ENCODE data around the gene MED16. TPM values are rescaled to one million over a fixed set of nuclear protein-coding genes. Genes with fewer than 3 reads are reported as not detected.

The MED16 gene
- total and polyA plus RNA-seq, 2 of the 13 experiments (the other 11 are each of a cell fraction or from before 2014, with no cell fraction given): 13.3 to 14.8 TPM

DNA sequence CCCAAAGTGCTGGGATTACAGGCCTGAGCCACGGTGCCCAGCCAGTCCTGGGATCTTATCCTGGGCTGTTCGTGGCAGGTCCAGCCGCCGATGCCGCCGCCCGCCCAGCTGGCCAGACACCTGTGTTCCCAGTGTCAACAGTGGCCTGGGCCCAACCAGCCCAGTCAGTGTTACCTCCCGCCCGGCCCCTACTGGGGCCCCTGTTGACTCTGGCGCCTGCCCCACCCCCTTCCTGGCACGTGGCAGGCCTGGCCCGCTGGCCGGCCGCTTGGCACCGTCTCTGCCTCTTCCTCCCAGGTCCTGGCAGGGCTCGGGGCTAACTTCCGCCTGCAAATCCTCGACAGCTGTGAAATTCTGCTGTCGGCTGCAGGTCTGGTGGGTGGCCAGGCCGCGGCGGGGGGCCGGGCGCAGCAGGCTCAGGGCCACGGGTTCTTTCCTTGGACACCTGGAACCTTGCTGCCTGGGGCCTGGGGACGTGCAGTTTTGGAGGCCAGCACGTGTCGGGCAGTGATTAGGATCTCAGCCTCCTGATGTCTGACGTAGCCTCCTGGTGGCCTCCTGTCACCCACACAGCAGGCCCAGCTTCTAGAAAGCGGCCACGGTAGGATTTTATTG is 42.0 kb upstream of the MED16 start (continued):
- TF ChIP-seq, protein P1, sequence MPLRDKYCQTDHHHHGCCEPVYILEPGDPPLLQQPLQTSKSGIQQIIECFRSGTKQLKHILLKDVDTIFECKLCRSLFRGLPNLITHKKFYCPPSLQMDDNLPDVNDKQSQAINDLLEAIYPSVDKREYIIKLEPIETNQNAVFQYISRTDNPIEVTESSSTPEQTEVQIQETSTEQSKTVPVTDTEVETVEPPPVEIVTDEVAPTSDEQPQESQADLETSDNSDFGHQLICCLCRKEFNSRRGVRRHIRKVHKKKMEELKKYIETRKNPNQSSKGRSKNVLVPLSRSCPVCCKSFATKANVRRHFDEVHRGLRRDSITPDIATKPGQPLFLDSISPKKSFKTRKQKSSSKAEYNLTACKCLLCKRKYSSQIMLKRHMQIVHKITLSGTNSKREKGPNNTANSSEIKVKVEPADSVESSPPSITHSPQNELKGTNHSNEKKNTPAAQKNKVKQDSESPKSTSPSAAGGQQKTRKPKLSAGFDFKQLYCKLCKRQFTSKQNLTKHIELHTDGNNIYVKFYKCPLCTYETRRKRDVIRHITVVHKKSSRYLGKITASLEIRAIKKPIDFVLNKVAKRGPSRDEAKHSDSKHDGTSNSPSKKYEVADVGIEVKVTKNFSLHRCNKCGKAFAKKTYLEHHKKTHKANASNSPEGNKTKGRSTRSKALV (CRISPR knock-in tag; IDR thresholded peaks at IDR 0.05): peak; percentile 82; the same call in 1 of the 2 replicates
- TF ChIP-seq ARID2 (CRISPR knock-in tag; IDR thresholded peaks at IDR 0.05; ENCODE audit: borderline replicate concordance) (peak; percentile 83), ZNF775 (CRISPR knock-in tag; IDR thresholded peaks at IDR 0.05; ENCODE audit: borderline replicate concordance) (no peak), SAFB2 (CRISPR knock-in tag; IDR thresholded peaks at IDR 0.05; ENCODE audit: borderline replicate concordance, low read depth) (no peak; the same call in 1 of the 2 replicates), CBFB (CRISPR knock-in tag; IDR thresholded peaks at IDR 0.05) (peak; percentile 92), EED (CRISPR knock-in tag; IDR thresholded peaks at IDR 0.05) (no peak), PAF1 (CRISPR knock-in tag; IDR thresholded peaks at IDR 0.05) (no peak), HNF4G (IDR thresholded peaks at IDR 0.05; ENCODE audit: borderline replicate concordance, low read depth, low read length) (peak; percentile 70; the same call in 1 of the 2 replicates), HNF4G (CRISPR knock-in tag; IDR thresholded peaks at IDR 0.05; ENCODE audit: borderline replicate concordance, low read depth) (peak; percentile 55; the same call in 1 of the 2 replicates), PCBP2 (optimal IDR thresholded peaks at IDR 0.05; ENCODE audit: low read depth, low read length, poor library complexity, severe bottlenecking) (no peak), ZBTB42 (CRISPR knock-in tag; IDR thresholded peaks at IDR 0.05) (no peak), ZNF619 (CRISPR knock-in tag; IDR thresholded peaks at IDR 0.05) (peak; percentile 78; the same call in 1 of the 2 replicates)
- TF ChIP-seq, protein P2, sequence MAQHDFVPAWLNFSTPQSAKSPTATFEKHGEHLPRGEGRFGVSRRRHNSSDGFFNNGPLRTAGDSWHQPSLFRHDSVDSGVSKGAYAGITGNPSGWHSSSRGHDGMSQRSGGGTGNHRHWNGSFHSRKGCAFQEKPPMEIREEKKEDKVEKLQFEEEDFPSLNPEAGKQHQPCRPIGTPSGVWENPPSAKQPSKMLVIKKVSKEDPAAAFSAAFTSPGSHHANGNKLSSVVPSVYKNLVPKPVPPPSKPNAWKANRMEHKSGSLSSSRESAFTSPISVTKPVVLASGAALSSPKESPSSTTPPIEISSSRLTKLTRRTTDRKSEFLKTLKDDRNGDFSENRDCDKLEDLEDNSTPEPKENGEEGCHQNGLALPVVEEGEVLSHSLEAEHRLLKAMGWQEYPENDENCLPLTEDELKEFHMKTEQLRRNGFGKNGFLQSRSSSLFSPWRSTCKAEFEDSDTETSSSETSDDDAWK (CRISPR knock-in tag; IDR thresholded peaks at IDR 0.05): no peak
- TF ChIP-seq, protein P3, sequence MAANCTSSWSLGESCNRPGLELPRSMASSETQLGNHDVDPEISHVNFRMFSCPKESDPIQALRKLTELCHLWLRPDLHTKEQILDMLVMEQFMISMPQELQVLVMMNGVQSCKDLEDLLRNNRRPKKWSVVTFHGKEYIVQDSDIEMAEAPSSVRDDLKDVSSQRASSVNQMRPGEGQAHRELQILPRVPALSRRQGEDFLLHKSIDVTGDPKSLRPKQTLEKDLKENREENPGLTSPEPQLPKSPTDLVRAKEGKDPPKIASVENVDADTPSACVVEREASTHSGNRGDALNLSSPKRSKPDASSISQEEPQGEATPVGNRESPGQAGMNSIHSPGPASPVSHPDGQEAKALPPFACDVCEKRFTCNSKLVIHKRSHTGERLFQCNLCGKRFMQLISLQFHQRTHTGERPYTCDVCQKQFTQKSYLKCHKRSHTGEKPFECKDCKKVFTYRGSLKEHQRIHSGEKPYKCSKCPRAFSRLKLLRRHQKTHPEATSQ (CRISPR knock-in tag; IDR thresholded peaks at IDR 0.05; ENCODE audit: borderline replicate concordance): 0 out of 2 replicates have a peak, but pooled peaks have one; percentile 79
- TF ChIP-seq, protein P4, sequence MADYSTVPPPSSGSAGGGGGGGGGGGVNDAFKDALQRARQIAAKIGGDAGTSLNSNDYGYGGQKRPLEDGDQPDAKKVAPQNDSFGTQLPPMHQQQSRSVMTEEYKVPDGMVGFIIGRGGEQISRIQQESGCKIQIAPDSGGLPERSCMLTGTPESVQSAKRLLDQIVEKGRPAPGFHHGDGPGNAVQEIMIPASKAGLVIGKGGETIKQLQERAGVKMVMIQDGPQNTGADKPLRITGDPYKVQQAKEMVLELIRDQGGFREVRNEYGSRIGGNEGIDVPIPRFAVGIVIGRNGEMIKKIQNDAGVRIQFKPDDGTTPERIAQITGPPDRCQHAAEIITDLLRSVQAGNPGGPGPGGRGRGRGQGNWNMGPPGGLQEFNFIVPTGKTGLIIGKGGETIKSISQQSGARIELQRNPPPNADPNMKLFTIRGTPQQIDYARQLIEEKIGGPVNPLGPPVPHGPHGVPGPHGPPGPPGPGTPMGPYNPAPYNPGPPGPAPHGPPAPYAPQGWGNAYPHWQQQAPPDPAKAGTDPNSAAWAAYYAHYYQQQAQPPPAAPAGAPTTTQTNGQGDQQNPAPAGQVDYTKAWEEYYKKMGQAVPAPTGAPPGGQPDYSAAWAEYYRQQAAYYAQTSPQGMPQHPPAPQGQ (CRISPR knock-in tag; IDR thresholded peaks at IDR 0.05; ENCODE audit: borderline replicate concordance): no peak
- TF ChIP-seq, protein P5, sequence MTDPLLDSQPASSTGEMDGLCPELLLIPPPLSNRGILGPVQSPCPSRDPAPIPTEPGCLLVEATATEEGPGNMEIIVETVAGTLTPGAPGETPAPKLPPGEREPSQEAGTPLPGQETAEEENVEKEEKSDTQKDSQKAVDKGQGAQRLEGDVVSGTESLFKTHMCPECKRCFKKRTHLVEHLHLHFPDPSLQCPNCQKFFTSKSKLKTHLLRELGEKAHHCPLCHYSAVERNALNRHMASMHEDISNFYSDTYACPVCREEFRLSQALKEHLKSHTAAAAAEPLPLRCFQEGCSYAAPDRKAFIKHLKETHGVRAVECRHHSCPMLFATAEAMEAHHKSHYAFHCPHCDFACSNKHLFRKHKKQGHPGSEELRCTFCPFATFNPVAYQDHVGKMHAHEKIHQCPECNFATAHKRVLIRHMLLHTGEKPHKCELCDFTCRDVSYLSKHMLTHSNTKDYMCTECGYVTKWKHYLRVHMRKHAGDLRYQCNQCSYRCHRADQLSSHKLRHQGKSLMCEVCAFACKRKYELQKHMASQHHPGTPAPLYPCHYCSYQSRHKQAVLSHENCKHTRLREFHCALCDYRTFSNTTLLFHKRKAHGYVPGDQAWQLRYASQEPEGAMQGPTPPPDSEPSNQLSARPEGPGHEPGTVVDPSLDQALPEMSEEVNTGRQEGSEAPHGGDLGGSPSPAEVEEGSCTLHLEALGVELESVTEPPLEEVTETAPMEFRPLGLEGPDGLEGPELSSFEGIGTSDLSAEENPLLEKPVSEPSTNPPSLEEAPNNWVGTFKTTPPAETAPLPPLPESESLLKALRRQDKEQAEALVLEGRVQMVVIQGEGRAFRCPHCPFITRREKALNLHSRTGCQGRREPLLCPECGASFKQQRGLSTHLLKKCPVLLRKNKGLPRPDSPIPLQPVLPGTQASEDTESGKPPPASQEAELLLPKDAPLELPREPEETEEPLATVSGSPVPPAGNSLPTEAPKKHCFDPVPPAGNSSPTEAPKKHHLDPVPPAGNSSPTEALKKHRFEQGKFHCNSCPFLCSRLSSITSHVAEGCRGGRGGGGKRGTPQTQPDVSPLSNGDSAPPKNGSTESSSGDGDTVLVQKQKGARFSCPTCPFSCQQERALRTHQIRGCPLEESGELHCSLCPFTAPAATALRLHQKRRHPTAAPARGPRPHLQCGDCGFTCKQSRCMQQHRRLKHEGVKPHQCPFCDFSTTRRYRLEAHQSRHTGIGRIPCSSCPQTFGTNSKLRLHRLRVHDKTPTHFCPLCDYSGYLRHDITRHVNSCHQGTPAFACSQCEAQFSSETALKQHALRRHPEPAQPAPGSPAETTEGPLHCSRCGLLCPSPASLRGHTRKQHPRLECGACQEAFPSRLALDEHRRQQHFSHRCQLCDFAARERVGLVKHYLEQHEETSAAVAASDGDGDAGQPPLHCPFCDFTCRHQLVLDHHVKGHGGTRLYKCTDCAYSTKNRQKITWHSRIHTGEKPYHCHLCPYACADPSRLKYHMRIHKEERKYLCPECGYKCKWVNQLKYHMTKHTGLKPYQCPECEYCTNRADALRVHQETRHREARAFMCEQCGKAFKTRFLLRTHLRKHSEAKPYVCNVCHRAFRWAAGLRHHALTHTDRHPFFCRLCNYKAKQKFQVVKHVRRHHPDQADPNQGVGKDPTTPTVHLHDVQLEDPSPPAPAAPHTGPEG (CRISPR knock-in tag; IDR thresholded peaks at IDR 0.05): peak; percentile 77
